ENCODE results near the gene MACROD2.

Gene MACROD2

GRCh38 chr20:14957402-14957801 is 962.1 kb downstream of the MACROD2 start:
- ChIA-PET CTCF (no interaction called here), POLR2A (ENCODE audit: low non-redundant PET) (no interaction called here)
- no peak for DNase-seq (ENCODE audit: low spot score)
- TF ChIP-seq CTCF (conservative IDR thresholded peaks at IDR 0.05; ENCODE audit: low read depth), result no peak
- H3K27ac ChIP-seq, result no peak overlapping the region

GRCh38 chr20:14958626-14959025 is 963.3 kb downstream of the MACROD2 start:
- ChIA-PET CTCF (no interaction called here), POLR2A (ENCODE audit: low non-redundant PET) (no interaction called here)
- no peak overlapping the region for H3K27ac ChIP-seq
- TF ChIP-seq CTCF (conservative IDR thresholded peaks at IDR 0.05; ENCODE audit: low read depth), result no peak
- DNase-seq (ENCODE audit: low spot score), result no peak

GRCh38 chr20:14959506-14960475 is 964.5 kb downstream of the MACROD2 start:
- TF ChIP-seq CTCF (conservative IDR thresholded peaks at IDR 0.05; ENCODE audit: low read depth), result no peak
- CTCF ChIA-PET, result no interaction called here
- POLR2A ChIA-PET (ENCODE audit: low non-redundant PET), result no interaction called here
- peak; percentile 38 for DNase-seq (ENCODE audit: low spot score)
- H3K27ac ChIP-seq, result peak overlapping the region; percentile 53

GRCh38 chr20:14960831-14961230 is 965.5 kb downstream of the MACROD2 start:
- POLR2A ChIA-PET (ENCODE audit: low non-redundant PET), result no interaction called here
- no peak for DNase-seq (ENCODE audit: low spot score)
- CTCF ChIA-PET, result no interaction called here
- no peak overlapping the region for H3K27ac ChIP-seq
- TF ChIP-seq CTCF (conservative IDR thresholded peaks at IDR 0.05; ENCODE audit: low read depth), result no peak

- ChIA-PET CTCF (interaction anchor here (0.6 kb wide), 1 partner anchor 64 kb away, joined by 3 read pairs; no protein-coding TSS in a partner anchor), POLR2A (ENCODE audit: low non-redundant PET) (no interaction called here)
- TF ChIP-seq CTCF (conservative IDR thresholded peaks at IDR 0.05; ENCODE audit: low read depth), result no peak
- peak; percentile 96 for DNase-seq (ENCODE audit: low spot score)
- peak overlapping the region; percentile 40; the same call in 1 of the 2 replicates for H3K27ac ChIP-seq
Measured at GRCh38 chr20:14963262-14963663, 967.9 kb downstream of the MACROD2 start.

GRCh38 chr20:14966203-14966602 is 970.9 kb downstream of the MACROD2 start:
- H3K27ac ChIP-seq, result no peak overlapping the region
- no peak for DNase-seq (ENCODE audit: low spot score)
- TF ChIP-seq CTCF (conservative IDR thresholded peaks at IDR 0.05; ENCODE audit: low read depth), result no peak
- POLR2A ChIA-PET (ENCODE audit: low non-redundant PET), result no interaction called here
- CTCF ChIA-PET, result no interaction called here
